PC-9 (cell line): Measurements from ENCODE around the gene ASTN2.

Source experiments
- CTCF ChIP-seq: fragments of 200-600 bp; sonication (generic); conservative IDR thresholded peaks from 2 replicates; pipeline ENCODE4 v1.6.1; 2017; ENCODE audit warnings: mixed run types, antibody characterized with exemption, mild to moderate bottlenecking, moderate library complexity
- EZH2 ChIP-seq: fragments of 200-600 bp; sonication (generic); IDR thresholded peaks from 2 replicates; pipeline ENCODE4 v1.8.0; 2017; ENCODE audit warnings: antibody characterized with exemption, low read depth

- no peak for TF ChIP-seq EZH2
- TF ChIP-seq CTCF: no peak
Measured at GRCh38 chr9:116436121-116436520, 978.7 kb downstream of the ASTN2 start.
